K562 (cell line): ENCODE data around the gene RAB25. TPM values are rescaled to one million over a fixed set of nuclear protein-coding genes. Genes with fewer than 3 reads are reported as not detected.
A peak's percentile ranks its signal among the peaks of the same experiment; 100 is the strongest.

Source experiments
- ARNT ChIP-seq, 2 experiments: fragments of 450-650 bp; IDR thresholded peaks; 2 replicates each; pipeline ENCODE4 v1.6.1; 2016; ENCODE audit warnings: mild to moderate bottlenecking in 1 of 2
- CBFB ChIP-seq: sonication (generic); formaldehyde crosslinking; IDR thresholded peaks from 2 replicates; pipeline ENCODE4 v1.4.0; 2020; ENCODE audit warnings: mild to moderate bottlenecking, missing genetic modification reagents
- CHD2 ChIP-seq: IDR thresholded peaks from 2 replicates; pipeline ENCODE4 v1.6.1; 2011; ENCODE audit warnings: low read depth, low read length
- FOSL1 ChIP-seq: fragments of 200-800 bp; sonication (Bioruptor generic); conservative IDR thresholded peaks from 2 replicates; pipeline ENCODE4 v1.6.1; 2016; ENCODE audit warnings: missing genetic modification characterization, missing compliant biosample characterization
- GTF2E2 ChIP-seq: fragments of 200-800 bp; sonication (Bioruptor generic); IDR thresholded peaks from 2 replicates; pipeline ENCODE4 v1.6.1; 2016; ENCODE audit warnings: missing genetic modification characterization, missing compliant biosample characterization
- HNRNPH1 ChIP-seq: fragments of 200-400 bp; formaldehyde crosslinking; optimal IDR thresholded peaks from 2 replicates; pipeline ENCODE3; 2017; ENCODE audit warnings: low read depth, mild to moderate bottlenecking, low read length, moderate library complexity
- MAZ ChIP-seq, 2 experiments: fragments of 450-650 bp in 1 of 2; sonication (generic) in 1 of 2; formaldehyde crosslinking; IDR thresholded peaks in 1 of 2; conservative IDR thresholded peaks in 1 of 2; 2 replicates each; pipeline versions ENCODE4 v1.4.0 to v1.5.0; 2020; ENCODE audit warnings: mild to moderate bottlenecking in 1 of 2, missing genetic modification reagents in 1 of 2
- NCOR1 ChIP-seq: fragments of 450-650 bp; IDR thresholded peaks from 2 replicates; pipeline ENCODE4 v1.6.1; 2016; ENCODE audit warnings: mild to moderate bottlenecking, moderate library complexity
- PHB2 ChIP-seq: fragments of 450-650 bp; IDR thresholded peaks from 2 replicates; pipeline ENCODE4 v1.6.1; 2017; ENCODE audit warnings: low read depth
- POLR2G ChIP-seq: fragments of 200-400 bp; formaldehyde crosslinking; IDR thresholded peaks from 2 replicates; pipeline ENCODE4 v1.6.1; 2017; ENCODE audit warnings: low read depth, mild to moderate bottlenecking, antibody characterized with exemption, low read length, moderate library complexity
- RBM39 ChIP-seq: fragments of 200-400 bp; formaldehyde crosslinking; optimal IDR thresholded peaks from 2 replicates; pipeline ENCODE3; 2018; ENCODE audit warnings: low read depth, low read length
- RFX7 ChIP-seq: fragments of 250-450 bp; sonication (Bioruptor Pico); IDR thresholded peaks from 2 replicates; pipeline ENCODE4 v1.5.1; 2021; ENCODE audit warnings: mild to moderate bottlenecking
- SIN3B ChIP-seq: fragments of 450-650 bp; IDR thresholded peaks from 2 replicates; pipeline ENCODE4 v1.6.1; 2017; ENCODE audit warnings: low read depth, mild to moderate bottlenecking, moderate library complexity
- ZBTB7A ChIP-seq: IDR thresholded peaks from 2 replicates; pipeline ENCODE4 v1.6.1; 2011; ENCODE audit warnings: low read depth, mild to moderate bottlenecking, low read length, moderate library complexity, borderline replicate concordance; ENCODE audit not compliant: control insufficient read depth
- polyA plus RNA-seq, 8 experiments: library from polyadenylated mRNA; depleted of rRNA in 4 of 8; stranded (reverse) in 5 of 8; unstranded in 3 of 8; fragments of >200 nt; fragmentation: Nextera tagmentation in 2 of 8; fragmentation: Illumina TruSeq in 1 of 8; extraction: Ambion mirVana in 2 of 8; extraction: Trizol in 1 of 8; gene quantifications; 2 replicates each; pipeline versions ENCODE4 v1.2.1 to v1.2.3, GENCODE V29; 2011 to 2014; ENCODE audit warnings: inconsistent platforms in 1 of 8, missing spikeins in 1 of 8
- total RNA-seq, 7 experiments: library from RNA; depleted of rRNA in 6 of 7; stranded (reverse); fragments of >200 nt in 6 of 7; fragmentation: Illumina TruSeq in 2 of 7; extraction: Trizol in 2 of 7; gene quantifications; 2 replicates each; pipeline versions ENCODE4 v1.2.1 to v1.2.3, GENCODE V29; 2011 to 2021; ENCODE audit warnings: low replicate concordance in 1 of 7
- TF ChIP-seq, protein P1 (sequence below), 2 experiments: fragments of 450-650 bp; IDR thresholded peaks; 2 replicates each; pipeline ENCODE4 v1.6.1; 2016
- TF ChIP-seq, protein P2 (sequence below): sonication (generic); formaldehyde crosslinking; IDR thresholded peaks from 2 replicates; pipeline ENCODE4 v1.5.0; 2020; ENCODE audit warnings: missing genetic modification reagents
- TF ChIP-seq, protein P3 (sequence below): fragments of 250-450 bp; sonication (Bioruptor Pico); IDR thresholded peaks from 2 replicates; pipeline ENCODE4 v1.8.0; 2021; ENCODE audit warnings: borderline replicate concordance, mild to moderate bottlenecking, moderate library complexity; ENCODE audit not compliant: poor library complexity, severe bottlenecking
- TF ChIP-seq, protein P4 (sequence below): fragments of 200-800 bp; sonication (Bioruptor generic); IDR thresholded peaks from 2 replicates; pipeline ENCODE4 v1.6.1; 2017; ENCODE audit warnings: missing genetic modification characterization, missing compliant biosample characterization
- TF ChIP-seq, protein P5 (sequence below): fragments of 250-450 bp; sonication (Bioruptor Pico); IDR thresholded peaks from 2 replicates; pipeline ENCODE4 v1.8.0; 2022; ENCODE audit warnings: moderate library complexity, mild to moderate bottlenecking, inconsistent platforms

RAB25 gene
- total and polyA plus RNA-seq, 9 of the 15 experiments (the other 6 are each of a cell fraction or from before 2014, with no cell fraction given) = 0.10 to 0.27 (median 0.13) TPM; not detected in 6

DNA sequence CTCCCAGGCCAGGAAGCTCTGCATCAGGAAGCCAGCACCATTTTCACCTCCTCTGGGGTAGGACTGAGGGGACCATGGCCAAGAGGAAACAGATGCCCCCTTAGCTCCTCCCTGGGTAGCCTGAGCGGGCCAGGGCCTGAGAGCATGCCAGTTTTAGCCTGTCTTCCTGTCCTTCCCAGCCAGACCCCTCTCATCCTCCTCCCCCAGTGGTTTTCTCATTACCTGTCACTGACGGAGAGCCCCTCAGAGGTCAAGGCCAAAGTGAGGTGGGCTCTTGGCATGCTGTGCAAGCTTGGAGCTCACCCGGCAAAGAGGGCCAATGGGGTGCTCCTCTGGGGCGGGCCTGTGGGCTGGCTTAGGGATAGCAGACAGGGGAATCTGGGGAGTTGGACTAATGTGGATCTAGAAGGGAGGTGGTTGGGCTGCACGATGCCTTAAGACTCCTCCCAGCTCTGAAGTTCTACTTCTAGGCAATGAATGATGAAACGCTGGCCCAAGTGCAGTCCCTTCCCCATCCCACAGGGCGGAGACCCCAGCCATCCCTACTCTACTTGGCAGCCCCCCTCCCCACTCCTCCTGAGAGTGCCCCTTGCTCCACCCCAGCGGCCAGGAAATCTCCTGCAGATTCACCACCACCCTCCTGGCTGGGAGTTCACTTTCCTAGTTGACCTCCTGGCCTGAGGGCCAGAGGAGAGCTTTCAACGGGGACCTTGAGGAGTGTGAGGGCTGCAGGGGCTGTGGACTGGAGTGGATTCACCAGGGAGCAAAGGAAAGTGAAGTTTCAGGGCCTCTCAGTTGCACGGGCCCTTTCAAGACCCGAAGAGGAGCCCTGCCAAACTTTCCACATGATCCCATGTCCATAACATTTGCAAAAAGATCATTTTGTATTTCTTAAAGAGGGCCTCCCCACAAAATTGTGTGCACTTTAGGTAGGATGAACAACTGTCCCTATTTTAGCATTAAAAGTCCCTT is 44.2 kb downstream of the RAB25 start (continued):
- TF ChIP-seq, protein P1, sequence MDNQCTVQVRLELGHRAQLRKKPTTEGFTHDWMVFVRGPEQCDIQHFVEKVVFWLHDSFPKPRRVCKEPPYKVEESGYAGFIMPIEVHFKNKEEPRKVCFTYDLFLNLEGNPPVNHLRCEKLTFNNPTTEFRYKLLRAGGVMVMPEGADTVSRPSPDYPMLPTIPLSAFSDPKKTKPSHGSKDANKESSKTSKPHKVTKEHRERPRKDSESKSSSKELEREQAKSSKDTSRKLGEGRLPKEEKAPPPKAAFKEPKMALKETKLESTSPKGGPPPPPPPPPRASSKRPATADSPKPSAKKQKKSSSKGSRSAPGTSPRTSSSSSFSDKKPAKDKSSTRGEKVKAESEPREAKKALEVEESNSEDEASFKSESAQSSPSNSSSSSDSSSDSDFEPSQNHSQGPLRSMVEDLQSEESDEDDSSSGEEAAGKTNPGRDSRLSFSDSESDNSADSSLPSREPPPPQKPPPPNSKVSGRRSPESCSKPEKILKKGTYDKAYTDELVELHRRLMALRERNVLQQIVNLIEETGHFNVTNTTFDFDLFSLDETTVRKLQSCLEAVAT (IDR thresholded peaks at IDR 0.05) = no peak
- TF ChIP-seq, protein P2, sequence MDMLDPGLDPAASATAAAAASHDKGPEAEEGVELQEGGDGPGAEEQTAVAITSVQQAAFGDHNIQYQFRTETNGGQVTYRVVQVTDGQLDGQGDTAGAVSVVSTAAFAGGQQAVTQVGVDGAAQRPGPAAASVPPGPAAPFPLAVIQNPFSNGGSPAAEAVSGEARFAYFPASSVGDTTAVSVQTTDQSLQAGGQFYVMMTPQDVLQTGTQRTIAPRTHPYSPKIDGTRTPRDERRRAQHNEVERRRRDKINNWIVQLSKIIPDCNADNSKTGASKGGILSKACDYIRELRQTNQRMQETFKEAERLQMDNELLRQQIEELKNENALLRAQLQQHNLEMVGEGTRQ (CRISPR knock-in tag) = no peak
- TF ChIP-seq, protein P3, sequence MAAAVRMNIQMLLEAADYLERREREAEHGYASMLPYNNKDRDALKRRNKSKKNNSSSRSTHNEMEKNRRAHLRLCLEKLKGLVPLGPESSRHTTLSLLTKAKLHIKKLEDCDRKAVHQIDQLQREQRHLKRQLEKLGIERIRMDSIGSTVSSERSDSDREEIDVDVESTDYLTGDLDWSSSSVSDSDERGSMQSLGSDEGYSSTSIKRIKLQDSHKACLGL (CRISPR knock-in tag) = no peak
- TF ChIP-seq PHB2 = no peak
- no peak for TF ChIP-seq CBFB (CRISPR knock-in tag)
- TF ChIP-seq, protein P4, sequence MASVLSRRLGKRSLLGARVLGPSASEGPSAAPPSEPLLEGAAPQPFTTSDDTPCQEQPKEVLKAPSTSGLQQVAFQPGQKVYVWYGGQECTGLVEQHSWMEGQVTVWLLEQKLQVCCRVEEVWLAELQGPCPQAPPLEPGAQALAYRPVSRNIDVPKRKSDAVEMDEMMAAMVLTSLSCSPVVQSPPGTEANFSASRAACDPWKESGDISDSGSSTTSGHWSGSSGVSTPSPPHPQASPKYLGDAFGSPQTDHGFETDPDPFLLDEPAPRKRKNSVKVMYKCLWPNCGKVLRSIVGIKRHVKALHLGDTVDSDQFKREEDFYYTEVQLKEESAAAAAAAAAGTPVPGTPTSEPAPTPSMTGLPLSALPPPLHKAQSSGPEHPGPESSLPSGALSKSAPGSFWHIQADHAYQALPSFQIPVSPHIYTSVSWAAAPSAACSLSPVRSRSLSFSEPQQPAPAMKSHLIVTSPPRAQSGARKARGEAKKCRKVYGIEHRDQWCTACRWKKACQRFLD (CRISPR knock-in tag) = no peak
- TF ChIP-seq HNRNPH1 = no peak
- no peak for TF ChIP-seq RBM39
- TF ChIP-seq MAZ (CRISPR knock-in tag; conservative IDR thresholded peaks at IDR 0.05 in 1 of 2, IDR thresholded peaks at IDR 0.05 in 1 of 2) = no peak
- peak; percentile 45; the same call in 1 of the 2 replicates for TF ChIP-seq GTF2E2 (tag)
- no peak for TF ChIP-seq CHD2
- no peak for TF ChIP-seq ARNT (IDR thresholded peaks at IDR 0.05)
- 0 out of 2 replicates have a peak, but pooled peaks have one; percentile 1 for TF ChIP-seq FOSL1 (tag)
- TF ChIP-seq SIN3B = no peak
- no peak for TF ChIP-seq RFX7
- TF ChIP-seq NCOR1 = no peak
- TF ChIP-seq, protein P5, sequence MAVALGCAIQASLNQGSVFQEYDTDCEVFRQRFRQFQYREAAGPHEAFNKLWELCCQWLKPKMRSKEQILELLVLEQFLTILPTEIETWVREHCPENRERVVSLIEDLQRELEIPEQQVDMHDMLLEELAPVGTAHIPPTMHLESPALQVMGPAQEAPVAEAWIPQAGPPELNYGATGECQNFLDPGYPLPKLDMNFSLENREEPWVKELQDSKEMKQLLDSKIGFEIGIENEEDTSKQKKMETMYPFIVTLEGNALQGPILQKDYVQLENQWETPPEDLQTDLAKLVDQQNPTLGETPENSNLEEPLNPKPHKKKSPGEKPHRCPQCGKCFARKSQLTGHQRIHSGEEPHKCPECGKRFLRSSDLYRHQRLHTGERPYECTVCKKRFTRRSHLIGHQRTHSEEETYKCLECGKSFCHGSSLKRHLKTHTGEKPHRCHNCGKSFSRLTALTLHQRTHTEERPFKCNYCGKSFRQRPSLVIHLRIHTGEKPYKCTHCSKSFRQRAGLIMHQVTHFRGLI (CRISPR knock-in tag) = no peak
- TF ChIP-seq POLR2G = no peak
- TF ChIP-seq ZBTB7A = peak; percentile 61; the same call in 1 of the 2 replicates
